KOPT-K1 (cell line): Measurements from ENCODE around the gene LYZL4.

Experiments
- H3K27ac ChIP-seq: fragments of 200-600 bp; sonication (generic); 2 replicates; pipeline ENCODE4 v1.5.1; 2016; ENCODE audit warnings: antibody characterized with exemption, mild to moderate bottlenecking, low read depth, low read length; ENCODE audit not compliant: poor library complexity, severe bottlenecking
- H3K36me3 ChIP-seq: fragments of 200-600 bp; sonication (generic); 2 replicates; pipeline ENCODE4 v1.5.1; 2017; ENCODE audit warnings: antibody characterized with exemption, mild to moderate bottlenecking, low read length, moderate library complexity; ENCODE audit not compliant: insufficient read depth
- H3K9me3 ChIP-seq: fragments of 200-600 bp; sonication (generic); 2 replicates; pipeline ENCODE4 v1.5.1; 2017; ENCODE audit warnings: antibody characterized with exemption, low read length, mild to moderate bottlenecking; ENCODE audit not compliant: insufficient read depth, poor library complexity, severe bottlenecking

The LYZL4 gene

GRCh38 chr3:42368861-42369260 lies 41.5 kb downstream of the LYZL4 start:
- Histone ChIP-seq H3K27ac (no peak overlapping the region), H3K36me3 (no peaks in the 10 kb centered on the region), H3K9me3 (no peaks in the 10 kb centered on the region)

- Histone ChIP-seq H3K36me3 (no peaks in the 10 kb centered on the region), H3K27ac (no peak overlapping the region), H3K9me3 (no peaks in the 10 kb centered on the region)
Observed at GRCh38 chr3:42367903-42368302, 42.5 kb downstream of the LYZL4 start.

- Histone ChIP-seq H3K27ac (no peak overlapping the region), H3K36me3 (no peaks in the 10 kb centered on the region), H3K9me3 (no peaks in the 10 kb centered on the region)
Observed at GRCh38 chr3:42366550-42366949, 43.9 kb downstream of the LYZL4 start.

GRCh38 chr3:42357335-42357734 lies 53.1 kb downstream of the LYZL4 start:
- Histone ChIP-seq H3K9me3 (no peaks in the 10 kb centered on the region), H3K36me3 (no peaks in the 10 kb centered on the region)

GRCh38 chr3:42355612-42356011 lies 54.8 kb downstream of the LYZL4 start:
- no peak overlapping the region for H3K27ac ChIP-seq
- H3K36me3 ChIP-seq = no peaks in the 10 kb centered on the region
- no peaks in the 10 kb centered on the region for H3K9me3 ChIP-seq

More at GRCh38 chr3:42357335-42357734, 53.1 kb downstream of the LYZL4 start:
- H3K27ac ChIP-seq = no peak overlapping the region

GRCh38 chr3:42353631-42354030 lies 56.8 kb downstream of the LYZL4 start:
- H3K36me3 ChIP-seq = no peaks in the 10 kb centered on the region
- no peaks in the 10 kb centered on the region for H3K9me3 ChIP-seq
- H3K27ac ChIP-seq = no peak overlapping the region

- Histone ChIP-seq H3K27ac (no peak overlapping the region), H3K36me3 (no peaks in the 10 kb centered on the region), H3K9me3 (no peaks in the 10 kb centered on the region)
Observed at GRCh38 chr3:42351207-42351606, 59.2 kb downstream of the LYZL4 start.

GRCh38 chr3:42349765-42350594 lies 60.4 kb downstream of the LYZL4 start:
- H3K9me3 ChIP-seq = no peaks in the 10 kb centered on the region
- no peaks in the 10 kb centered on the region for H3K36me3 ChIP-seq
- no peak overlapping the region for H3K27ac ChIP-seq

- Histone ChIP-seq H3K9me3 (no peaks in the 10 kb centered on the region), H3K27ac (no peak overlapping the region), H3K36me3 (no peaks in the 10 kb centered on the region)
Observed at GRCh38 chr3:42347928-42348327, 62.5 kb downstream of the LYZL4 start.
